22Rv1 (cell line): Measurements from ENCODE around the gene ITIH6.

Experiments used
- ZFX ChIP-seq: fragments of 450-650 bp; IDR thresholded peaks from 2 replicates; pipeline ENCODE4 v1.6.1; 2017; ENCODE audit warnings: antibody characterized with exemption, borderline replicate concordance
- TF ChIP-seq, protein P1 (sequence below): fragments of 450-650 bp; IDR thresholded peaks from 2 replicates; pipeline ENCODE4 v1.5.1; 2017; ENCODE audit warnings: mild to moderate bottlenecking

DNA sequence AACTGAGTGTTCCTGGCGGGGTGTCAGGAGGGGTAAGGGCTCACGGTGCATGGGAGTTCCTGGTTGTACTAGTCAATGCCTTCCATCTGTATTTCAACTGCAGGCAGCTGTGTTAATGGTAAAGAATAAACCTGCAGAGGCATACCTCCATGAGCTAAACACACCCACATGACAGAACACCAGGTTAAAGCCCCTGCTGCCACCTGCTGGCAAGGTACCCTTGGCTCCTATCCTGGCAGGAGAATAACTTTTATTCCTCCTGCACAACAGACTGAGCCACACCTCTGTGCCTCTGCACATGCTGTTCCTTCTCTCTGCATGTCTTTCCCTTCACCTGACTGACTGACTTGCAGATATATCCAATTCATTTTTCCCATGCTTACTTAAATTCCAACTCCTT is 11.1 kb downstream of the ITIH6 start:
- TF ChIP-seq, protein P1, sequence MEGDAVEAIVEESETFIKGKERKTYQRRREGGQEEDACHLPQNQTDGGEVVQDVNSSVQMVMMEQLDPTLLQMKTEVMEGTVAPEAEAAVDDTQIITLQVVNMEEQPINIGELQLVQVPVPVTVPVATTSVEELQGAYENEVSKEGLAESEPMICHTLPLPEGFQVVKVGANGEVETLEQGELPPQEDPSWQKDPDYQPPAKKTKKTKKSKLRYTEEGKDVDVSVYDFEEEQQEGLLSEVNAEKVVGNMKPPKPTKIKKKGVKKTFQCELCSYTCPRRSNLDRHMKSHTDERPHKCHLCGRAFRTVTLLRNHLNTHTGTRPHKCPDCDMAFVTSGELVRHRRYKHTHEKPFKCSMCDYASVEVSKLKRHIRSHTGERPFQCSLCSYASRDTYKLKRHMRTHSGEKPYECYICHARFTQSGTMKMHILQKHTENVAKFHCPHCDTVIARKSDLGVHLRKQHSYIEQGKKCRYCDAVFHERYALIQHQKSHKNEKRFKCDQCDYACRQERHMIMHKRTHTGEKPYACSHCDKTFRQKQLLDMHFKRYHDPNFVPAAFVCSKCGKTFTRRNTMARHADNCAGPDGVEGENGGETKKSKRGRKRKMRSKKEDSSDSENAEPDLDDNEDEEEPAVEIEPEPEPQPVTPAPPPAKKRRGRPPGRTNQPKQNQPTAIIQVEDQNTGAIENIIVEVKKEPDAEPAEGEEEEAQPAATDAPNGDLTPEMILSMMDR = peak; percentile 18; the same call in 1 of the 2 replicates
- TF ChIP-seq ZFX = no peak
